ENCODE measurements around the gene LSM2. TPM values are rescaled to one million over a fixed set of nuclear protein-coding genes. Genes with fewer than 3 reads are reported as not detected.
A peak's percentile ranks its signal among the peaks of the same experiment; 100 is the strongest.

Gene LSM2
- total and polyA plus RNA-seq, 9 of the 15 experiments (the other 6 are each of a cell fraction or from before 2014, with no cell fraction given), result 154 to 407 (median 223) TPM

- no peak for TF ChIP-seq HDAC6 (IDR thresholded peaks at IDR 0.05; ENCODE audit: low read depth, low read length)
- no peak for TF ChIP-seq NR4A1 (CRISPR knock-in tag; IDR thresholded peaks at IDR 0.05)
- no peak for TF ChIP-seq NR4A1 (tag; IDR thresholded peaks at IDR 0.05)
- no peak for TF ChIP-seq KAT7 (CRISPR knock-in tag; IDR thresholded peaks at IDR 0.05; ENCODE audit: borderline replicate concordance)
- TF ChIP-seq ZNF561 (CRISPR knock-in tag; conservative IDR thresholded peaks at IDR 0.05), result peak; percentile 63; the same call in 1 of the 2 replicates
- no peak for TF ChIP-seq ZNF655 (CRISPR knock-in tag; IDR thresholded peaks at IDR 0.05)
- TF ChIP-seq MTA2 (IDR thresholded peaks at IDR 0.05; ENCODE audit: low read depth), result no peak
- no peak for TF ChIP-seq THRA (IDR thresholded peaks at IDR 0.05)
- TF ChIP-seq ZNF583 (CRISPR knock-in tag; IDR thresholded peaks at IDR 0.05), result no peak
- peak; percentile 4; the same call in 1 of the 2 replicates for TF ChIP-seq ARID3A (IDR thresholded peaks at IDR 0.05; ENCODE audit: borderline replicate concordance, low read depth, low read length)
- TF ChIP-seq PKNOX1 (IDR thresholded peaks at IDR 0.05), result peak; percentile 91
- no peak for TF ChIP-seq FIP1L1 (IDR thresholded peaks at IDR 0.05; ENCODE audit: low read depth, low read length, poor library complexity, severe bottlenecking)
- no peak for TF ChIP-seq RAD21 (CRISPR knock-in tag; conservative IDR thresholded peaks at IDR 0.05 in 1 of 2, IDR thresholded peaks at IDR 0.05 in 1 of 2)
- no peak for TF ChIP-seq HNRNPUL1 (IDR thresholded peaks at IDR 0.05; ENCODE audit: low read length)
- no peak for TF ChIP-seq IRF1 (CRISPR knock-in tag; IDR thresholded peaks at IDR 0.05; ENCODE audit: borderline replicate concordance)
- no peak for TF ChIP-seq THAP7 (CRISPR knock-in tag; IDR thresholded peaks at IDR 0.05)
- no peak for TF ChIP-seq RBFOX2 (IDR thresholded peaks at IDR 0.05; ENCODE audit: low read depth, low read length)
- TF ChIP-seq CBFB (CRISPR knock-in tag; IDR thresholded peaks at IDR 0.05), result no peak
- TF ChIP-seq ZKSCAN1 (IDR thresholded peaks at IDR 0.05; ENCODE audit: low read depth, low read length), result no peak
- no peak for TF ChIP-seq TSC22D4 (tag; IDR thresholded peaks at IDR 0.05)
These were observed 7.9 kb upstream of the LSM2 start (continued) for GRCh38 chr6:31814677-31815024.
